Right cardiac atrium (tissue), 5 donors: ENCODE data around the gene PRPF4. TPM values are rescaled to one million over a fixed set of nuclear protein-coding genes. Genes with fewer than 3 reads are reported as not detected.
"Not testable (repeated sequence)": the region's sequence is repeated elsewhere in the genome, so short reads cannot be mapped to it uniquely, and the experiment has no call there.

Source experiments
- ATAC-seq, 2 donors: fragments of 200-7000 bp; cut with Tn5 transposase; one replicate each; pipeline versions ENCODE4 v1.8.0 to v1.9.1; 2020; ENCODE audit warnings: moderate library complexity in 2 of 2, mild to moderate bottlenecking in 1 of 2
- DNase-seq, 3 donors: peaks; one replicate each; pipeline ENCODE4 v3.0.0-alpha.2; 2020
- H3K27ac ChIP-seq: one replicate; pipeline ENCODE4 v1.5.1; 2013; ENCODE audit warnings: mild to moderate bottlenecking, low read length, control low read depth, moderate library complexity
- H3K27me3 ChIP-seq: one replicate; pipeline ENCODE4 v1.6.1; 2013; ENCODE audit not compliant: control insufficient read depth, insufficient read depth
- H3K4me1 ChIP-seq: one replicate; pipeline ENCODE4 v1.6.1; 2013; ENCODE audit warnings: low read length; ENCODE audit not compliant: control insufficient read depth, insufficient read depth
- H3K4me3 ChIP-seq: one replicate; pipeline ENCODE4 v1.5.1; 2013; ENCODE audit warnings: low read length, control low read depth
- H3K9me3 ChIP-seq: one replicate; pipeline ENCODE4 v1.6.1; 2013; ENCODE audit warnings: low read length; ENCODE audit not compliant: control insufficient read depth
- WGBS: extraction: QIAGEN DNeasy Blood & Tissue Kit; methylation state at CpG from one replicate; pipeline ENCODE4 v1.1.7; 2013; 5-methylcytosine and 5-hydroxymethylcytosine counted together
- intact Hi-C, 4 donors: fragments of 100-400 bp; cut with DNase I; formaldehyde crosslinking; loops; one replicate each; pipeline versions ENCODE4 v1.11.0 to v1.14.0; 2022 to 2023
- polyA plus RNA-seq: library from polyadenylated mRNA; stranded (reverse); fragments of 200-250 nt; gene quantifications from one replicate; pipeline ENCODE4 v1.2.3, GENCODE V29; 2013
- total RNA-seq, 4 donors: library from RNA; stranded (reverse); fragmentation: NEBNext Ultra II Directional; extraction: Animal tissue kit (Norgen Biotek cat#: 25700); gene quantifications; one replicate each; pipeline ENCODE4 v1.2.1, GENCODE V29; 2021
- donor health status: healthy with polysubstance abuse.
- donor health status: DM: no; HTN: yes; CAD: no.
- donor health status: DM: no; HTN: no; CAD: no.
- donor health status: DM: no; HTN: yes; CAD: no; lungs with severe emphysema.
- donor health status: DM: yes; HTN: yes; CAD: no.

Gene PRPF4
- total and polyA plus RNA-seq, 5 donors = 7.0 to 12.8 (median 10.7) TPM

- intact Hi-C loops = no loop called here
- no peak for ATAC-seq
- Histone ChIP-seq H3K4me1 (no peaks in the 10 kb centered on the region), H3K27me3 (no peaks in the 10 kb centered on the region), H3K4me3 (no peak overlapping the region), H3K27ac (no peak overlapping the region), H3K9me3 (no peaks in the 10 kb centered on the region)
- WGBS = 87% methylated on average over 4 of the region's 4 CpGs
- no peak for DNase-seq
Measured at GRCh38 chr9:113267911-113268566, 7.4 kb upstream of the PRPF4 start.

GRCh38 chr9:113269355-113269754 is 6.1 kb upstream of the PRPF4 start:
- no peak for DNase-seq
- no peak overlapping the region for H3K27ac ChIP-seq
- no peak overlapping the region for H3K4me3 ChIP-seq
- WGBS = 91% methylated on average over 2 of the region's 2 CpGs
- no peaks in the 10 kb centered on the region for H3K4me1 ChIP-seq
- intact Hi-C loops = no loop called here
- H3K9me3 ChIP-seq = no peaks in the 10 kb centered on the region
- ATAC-seq = no peak
- no peaks in the 10 kb centered on the region for H3K27me3 ChIP-seq

- no peak overlapping the region for H3K4me3 ChIP-seq
- no peaks in the 10 kb centered on the region for H3K27me3 ChIP-seq
- whole genome bisulfite sequencing = 86% methylated on average over 2 of the region's 2 CpGs
- no peaks in the 10 kb centered on the region for H3K4me1 ChIP-seq
- no peak overlapping the region for H3K27ac ChIP-seq
- DNase-seq (no peak), ATAC-seq (no peak)
- intact Hi-C loops = loop anchor here in 1 of 4 donors (10.0 kb wide), 1 partner anchor 135 kb away; the partner anchor contains the start of gene ALAD
- no peaks in the 10 kb centered on the region for H3K9me3 ChIP-seq
Measured at GRCh38 chr9:113269871-113270270, 5.6 kb upstream of the PRPF4 start.

GRCh38 chr9:113274474-113275156 is 843 bp upstream of the PRPF4 start:
- Histone ChIP-seq H3K4me3 (peak overlapping the region; percentile 72), H3K4me1 (no peaks in the 10 kb centered on the region), H3K27me3 (no peaks in the 10 kb centered on the region), H3K27ac (peak overlapping the region; percentile 72), H3K9me3 (no peaks in the 10 kb centered on the region)
- intact Hi-C loops = loop anchor here in 1 of 4 donors (10.0 kb wide), 1 partner anchor 130 kb away; the partner anchor contains the start of gene ALAD
- no peak for DNase-seq
- ATAC-seq = peak; percentile 35 to 36
- WGBS = under 1% methylated on average over 15 of the region's 15 CpGs

- Histone ChIP-seq H3K4me3 (no peak overlapping the region), H3K27ac (no peak overlapping the region), H3K27me3 (no peaks in the 10 kb centered on the region), H3K4me1 (no peaks in the 10 kb centered on the region), H3K9me3 (no peaks in the 10 kb centered on the region)
- intact Hi-C loops = loop anchor here in 1 of 4 donors (10.0 kb wide), 1 partner anchor 126 kb away; the partner anchor contains the start of gene ALAD
- DNase-seq = no peak
- no peak for ATAC-seq
- WGBS = 87% methylated on average over 4 of the region's 4 CpGs
Measured at GRCh38 chr9:113278840-113279239, 3.4 kb downstream of the PRPF4 start.

- Histone ChIP-seq H3K27ac (no peak overlapping the region), H3K4me3 (no peak overlapping the region), H3K27me3 (no peaks in the 10 kb centered on the region), H3K9me3 (no peaks in the 10 kb centered on the region), H3K4me1 (no peaks in the 10 kb centered on the region)
- 97% methylated on average over 4 of the region's 4 CpGs for WGBS
- no peak for DNase-seq
- intact Hi-C loops = no loop called here
- no peak for ATAC-seq
Measured at GRCh38 chr9:113281356-113281755, 5.9 kb downstream of the PRPF4 start.

- no peaks in the 10 kb centered on the region for H3K4me1 ChIP-seq
- intact Hi-C loops = no loop called here
- WGBS = 92% methylated on average over 2 of the region's 2 CpGs
- no peak overlapping the region for H3K27ac ChIP-seq
- H3K9me3 ChIP-seq = no peaks in the 10 kb centered on the region
- no peak overlapping the region for H3K4me3 ChIP-seq
- no peak for DNase-seq
- no peaks in the 10 kb centered on the region for H3K27me3 ChIP-seq
- no peak for ATAC-seq
Measured at GRCh38 chr9:113289091-113289490, 13.6 kb downstream of the PRPF4 start.

- ATAC-seq (no peak), DNase-seq (no peak)
- no peaks in the 10 kb centered on the region for H3K27me3 ChIP-seq
- no peak overlapping the region for H3K27ac ChIP-seq
- no peaks in the 10 kb centered on the region for H3K9me3 ChIP-seq
- WGBS = 95% methylated on average over 6 of the region's 6 CpGs
- H3K4me1 ChIP-seq = no peaks in the 10 kb centered on the region
- H3K4me3 ChIP-seq = no peak overlapping the region
- intact Hi-C loops = no loop called here
Measured at GRCh38 chr9:113290052-113290607, 14.7 kb downstream of the PRPF4 start.

- no peak for DNase-seq
Measured at GRCh38 chr9:113293285-113293878, 17.9 kb downstream of the PRPF4 start.

GRCh38 chr9:113296247-113296646 is 20.8 kb downstream of the PRPF4 start:
- H3K9me3 ChIP-seq, intact Hi-C loops, DNase-seq, H3K27me3 ChIP-seq, H3K4me3 ChIP-seq, H3K27ac ChIP-seq, ATAC-seq, H3K4me1 ChIP-seq: not testable (repeated sequence)
- 88% methylated on average over 8 of the region's 8 CpGs for WGBS

More at GRCh38 chr9:113293285-113293878, 17.9 kb downstream of the PRPF4 start:
- Histone ChIP-seq H3K4me3 (no peak overlapping the region), H3K27ac (no peak overlapping the region), H3K27me3 (no peaks in the 10 kb centered on the region), H3K4me1 (no peaks in the 10 kb centered on the region), H3K9me3 (no peaks in the 10 kb centered on the region)
- ATAC-seq = no peak
- 89% methylated on average over 7 of the region's 7 CpGs for WGBS
- intact Hi-C loops = no loop called here
